Measurements from ENCODE around the gene TLCD1.

GRCh38 chr17:28686296-28686695 lies 39.7 kb downstream of the TLCD1 start:
- TF ChIP-seq USF2 (IDR thresholded peaks at IDR 0.05; ENCODE audit: borderline replicate concordance, low read depth, low read length) (no peak), RXRA (IDR thresholded peaks at IDR 0.05; ENCODE audit: borderline replicate concordance, low read depth) (no peak), POLR2AphosphoS5 (IDR thresholded peaks at IDR 0.05; ENCODE audit: low read depth, low read length) (no peak), JUND (IDR thresholded peaks at IDR 0.05) (no peak), SMC3 (IDR thresholded peaks at IDR 0.05; ENCODE audit: low read depth, low read length) (no peak), NFIC (IDR thresholded peaks at IDR 0.05; ENCODE audit: borderline replicate concordance) (no peak), MXI1 (IDR thresholded peaks at IDR 0.05; ENCODE audit: low read depth, low read length) (no peak)
- TF ChIP-seq, protein P1, sequence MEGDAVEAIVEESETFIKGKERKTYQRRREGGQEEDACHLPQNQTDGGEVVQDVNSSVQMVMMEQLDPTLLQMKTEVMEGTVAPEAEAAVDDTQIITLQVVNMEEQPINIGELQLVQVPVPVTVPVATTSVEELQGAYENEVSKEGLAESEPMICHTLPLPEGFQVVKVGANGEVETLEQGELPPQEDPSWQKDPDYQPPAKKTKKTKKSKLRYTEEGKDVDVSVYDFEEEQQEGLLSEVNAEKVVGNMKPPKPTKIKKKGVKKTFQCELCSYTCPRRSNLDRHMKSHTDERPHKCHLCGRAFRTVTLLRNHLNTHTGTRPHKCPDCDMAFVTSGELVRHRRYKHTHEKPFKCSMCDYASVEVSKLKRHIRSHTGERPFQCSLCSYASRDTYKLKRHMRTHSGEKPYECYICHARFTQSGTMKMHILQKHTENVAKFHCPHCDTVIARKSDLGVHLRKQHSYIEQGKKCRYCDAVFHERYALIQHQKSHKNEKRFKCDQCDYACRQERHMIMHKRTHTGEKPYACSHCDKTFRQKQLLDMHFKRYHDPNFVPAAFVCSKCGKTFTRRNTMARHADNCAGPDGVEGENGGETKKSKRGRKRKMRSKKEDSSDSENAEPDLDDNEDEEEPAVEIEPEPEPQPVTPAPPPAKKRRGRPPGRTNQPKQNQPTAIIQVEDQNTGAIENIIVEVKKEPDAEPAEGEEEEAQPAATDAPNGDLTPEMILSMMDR (IDR thresholded peaks at IDR 0.05) = no peak

Measured in SK-N-SH (cell line).